H1 (cell line): ENCODE measurements around the gene GLYR1.

ENCODE experiments used
- BRCA1 ChIP-seq: IDR thresholded peaks from 2 replicates; pipeline ENCODE4 v1.6.1; 2012; ENCODE audit warnings: low read depth, low read length, improper control_type of control experiment
- CTCF ChIP-seq, 3 experiments: IDR thresholded peaks; 1 replicate in 2 of 3; 2 replicates in 1 of 3; pipeline versions ENCODE4 v1.5.1 to v1.6.1; 2011; ENCODE audit warnings: low read length in 3 of 3, mild to moderate bottlenecking in 3 of 3, inconsistent platforms in 2 of 3, low read depth in 1 of 3, moderate library complexity in 1 of 3; ENCODE audit not compliant: insufficient read depth in 1 of 3; ENCODE audit errors: control extremely low read depth in 1 of 3
- EZH2 ChIP-seq: fragments of 200-600 bp; sonication (generic); IDR thresholded peaks from 2 replicates; pipeline ENCODE4 v1.7.1; 2012; ENCODE audit warnings: low read depth, mild to moderate bottlenecking, moderate library complexity, low read length, inconsistent platforms; ENCODE audit not compliant: severe bottlenecking
- KDM1A ChIP-seq: fragments of 200-600, 300-600 bp; sonication (generic); IDR thresholded peaks from 2 replicates; pipeline ENCODE4 v1.7.1; 2016; ENCODE audit warnings: mild to moderate bottlenecking, low read length, borderline replicate concordance
- MAX ChIP-seq: IDR thresholded peaks from 2 replicates; pipeline ENCODE4 v1.6.1; 2012; ENCODE audit warnings: inconsistent platforms
- NRF1 ChIP-seq: IDR thresholded peaks from 2 replicates; pipeline ENCODE4 v1.6.1; 2011; ENCODE audit warnings: mild to moderate bottlenecking, low read depth, low read length, improper control_type of control experiment
- POLR2A ChIP-seq, 2 experiments: IDR thresholded peaks; 1 replicate in 1 of 2; 2 replicates in 1 of 2; pipeline ENCODE4 v1.6.1; 2011; ENCODE audit warnings: low read depth in 2 of 2, low read length in 2 of 2, mild to moderate bottlenecking in 2 of 2; ENCODE audit errors: control extremely low read depth in 1 of 2
- POLR2AphosphoS5 ChIP-seq: IDR thresholded peaks from 2 replicates; pipeline ENCODE4 v1.6.1; 2011; ENCODE audit warnings: low read depth, low read length
- TEAD4 ChIP-seq: IDR thresholded peaks from 2 replicates; pipeline ENCODE4 v1.6.1; 2012; ENCODE audit warnings: low read depth, low read length, inconsistent platforms, mixed read lengths

- no peak for TF ChIP-seq CTCF (IDR thresholded peaks at IDR 0.05; ENCODE audit: control extremely low read depth in 1 of 3, insufficient read depth in 1 of 3, low read depth in 1 of 3, low read length in 3 of 3)
- TF ChIP-seq POLR2AphosphoS5: no peak
- TF ChIP-seq EZH2: no peak
- TF ChIP-seq NRF1: no peak
- no peak for TF ChIP-seq BRCA1
- TF ChIP-seq MAX: no peak
- no peak for TF ChIP-seq TEAD4
- TF ChIP-seq POLR2A (IDR thresholded peaks at IDR 0.05; ENCODE audit: control extremely low read depth in 1 of 2, low read depth in 2 of 2, low read length in 2 of 2): no peak
- TF ChIP-seq KDM1A: no peak
Measured at GRCh38 chr16:4890686-4891085, 43.6 kb upstream of the GLYR1 start.
